Kidney epithelial cell (primary cell): ENCODE data around the gene UBE3D. TPM values are rescaled to one million over a fixed set of nuclear protein-coding genes. Genes with fewer than 3 reads are reported as not detected.

Experiments
- DNase-seq: peaks from one replicate; pipeline ENCODE4 v3.0.0-alpha.2; 2010; ENCODE audit warnings: low read depth
- H3K27me3 ChIP-seq: 2 replicates; pipeline ENCODE4 v1.6.0; 2011; ENCODE audit warnings: low read length; ENCODE audit not compliant: control insufficient read depth, insufficient read depth
- H3K36me3 ChIP-seq: 2 replicates; pipeline ENCODE4 v1.5.1; 2011; ENCODE audit warnings: low read length; ENCODE audit not compliant: control insufficient read depth, insufficient read depth
- H3K4me3 ChIP-seq: 2 replicates; pipeline ENCODE4 v1.5.1; 2011; ENCODE audit warnings: low read depth, mild to moderate bottlenecking, control low read depth, low read length
- total RNA-seq: library from RNA; depleted of rRNA; stranded (reverse); fragments of >200 nt; gene quantifications from 2 replicates; pipeline ENCODE4 v1.2.3, GENCODE V29; 2015
- TF ChIP-seq, protein P1 (sequence below): IDR thresholded peaks from 2 replicates; pipeline ENCODE4 v1.5.1; 2011; ENCODE audit warnings: mild to moderate bottlenecking, moderate library complexity, low read length, control low read depth, inconsistent platforms; ENCODE audit not compliant: insufficient read depth, poor library complexity, severe bottlenecking

Gene UBE3D
- total RNA-seq, 1 donor from 2014 or later: 11.6 TPM

DNA sequence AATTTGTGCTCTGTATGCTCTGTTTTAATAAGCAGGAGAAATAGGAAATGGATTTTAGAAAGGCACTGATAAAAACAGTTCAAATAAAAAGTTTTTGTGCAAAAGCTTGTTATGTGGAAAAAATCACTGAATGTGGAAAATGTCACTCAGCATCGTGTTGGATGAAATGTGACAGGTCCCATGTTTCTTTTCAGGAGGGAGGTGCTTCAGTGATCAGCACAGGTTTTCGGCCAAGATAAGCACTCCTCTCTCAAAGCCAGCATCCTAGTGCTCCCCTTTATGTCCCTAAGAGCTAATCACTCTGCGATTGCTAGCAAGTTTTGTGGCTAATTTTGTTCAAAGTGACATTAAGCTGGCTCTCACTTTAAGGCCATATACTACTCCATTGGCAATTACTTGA lies 12.0 kb downstream of the UBE3D start:
- Histone ChIP-seq H3K36me3 (no peaks in the 10 kb centered on the region), H3K27me3 (no peaks in the 10 kb centered on the region), H3K4me3 (no peak overlapping the region)
- TF ChIP-seq, protein P1, sequence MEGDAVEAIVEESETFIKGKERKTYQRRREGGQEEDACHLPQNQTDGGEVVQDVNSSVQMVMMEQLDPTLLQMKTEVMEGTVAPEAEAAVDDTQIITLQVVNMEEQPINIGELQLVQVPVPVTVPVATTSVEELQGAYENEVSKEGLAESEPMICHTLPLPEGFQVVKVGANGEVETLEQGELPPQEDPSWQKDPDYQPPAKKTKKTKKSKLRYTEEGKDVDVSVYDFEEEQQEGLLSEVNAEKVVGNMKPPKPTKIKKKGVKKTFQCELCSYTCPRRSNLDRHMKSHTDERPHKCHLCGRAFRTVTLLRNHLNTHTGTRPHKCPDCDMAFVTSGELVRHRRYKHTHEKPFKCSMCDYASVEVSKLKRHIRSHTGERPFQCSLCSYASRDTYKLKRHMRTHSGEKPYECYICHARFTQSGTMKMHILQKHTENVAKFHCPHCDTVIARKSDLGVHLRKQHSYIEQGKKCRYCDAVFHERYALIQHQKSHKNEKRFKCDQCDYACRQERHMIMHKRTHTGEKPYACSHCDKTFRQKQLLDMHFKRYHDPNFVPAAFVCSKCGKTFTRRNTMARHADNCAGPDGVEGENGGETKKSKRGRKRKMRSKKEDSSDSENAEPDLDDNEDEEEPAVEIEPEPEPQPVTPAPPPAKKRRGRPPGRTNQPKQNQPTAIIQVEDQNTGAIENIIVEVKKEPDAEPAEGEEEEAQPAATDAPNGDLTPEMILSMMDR: no peak
- no peak for DNase-seq

DNA sequence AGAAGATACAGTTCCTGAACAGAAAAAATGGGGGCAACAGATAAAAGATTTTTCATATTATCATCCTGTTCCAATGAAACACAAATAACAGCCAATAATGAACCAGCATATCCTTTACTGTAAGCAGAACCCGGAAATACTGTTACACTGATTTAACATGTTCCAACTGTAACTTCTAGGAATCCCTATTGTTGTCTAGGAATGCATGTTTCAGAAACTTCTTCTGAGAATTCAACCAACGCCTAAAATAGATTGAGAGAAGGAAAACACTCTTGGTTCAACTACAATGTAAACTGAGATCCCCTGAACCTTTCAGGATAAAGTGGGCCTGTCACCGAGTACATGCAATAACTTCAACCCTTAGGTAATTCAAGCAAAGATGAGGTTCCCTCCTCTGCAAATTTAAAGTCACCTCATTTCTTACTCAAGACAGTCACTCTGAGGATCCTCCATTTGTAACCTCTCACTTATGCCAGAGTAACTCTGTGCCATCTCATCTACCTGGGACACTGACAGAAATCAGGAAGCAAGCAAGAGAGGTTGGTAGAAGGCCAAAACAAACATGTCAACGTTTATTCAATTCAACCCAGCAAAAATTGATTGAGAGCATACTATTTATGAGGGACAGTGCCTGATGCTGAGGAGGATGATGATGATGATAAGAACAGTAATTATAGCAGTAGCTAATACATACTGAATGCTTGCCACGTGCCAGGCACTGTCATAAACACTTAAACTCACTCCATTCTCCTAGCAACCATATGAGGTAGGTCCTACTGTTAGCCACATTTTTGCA lies 14.1 kb downstream of the UBE3D start:
- Histone ChIP-seq H3K4me3 (no peak overlapping the region), H3K36me3 (no peaks in the 10 kb centered on the region), H3K27me3 (no peaks in the 10 kb centered on the region)
- TF ChIP-seq, protein P1: no peak
- no peak for DNase-seq

DNA sequence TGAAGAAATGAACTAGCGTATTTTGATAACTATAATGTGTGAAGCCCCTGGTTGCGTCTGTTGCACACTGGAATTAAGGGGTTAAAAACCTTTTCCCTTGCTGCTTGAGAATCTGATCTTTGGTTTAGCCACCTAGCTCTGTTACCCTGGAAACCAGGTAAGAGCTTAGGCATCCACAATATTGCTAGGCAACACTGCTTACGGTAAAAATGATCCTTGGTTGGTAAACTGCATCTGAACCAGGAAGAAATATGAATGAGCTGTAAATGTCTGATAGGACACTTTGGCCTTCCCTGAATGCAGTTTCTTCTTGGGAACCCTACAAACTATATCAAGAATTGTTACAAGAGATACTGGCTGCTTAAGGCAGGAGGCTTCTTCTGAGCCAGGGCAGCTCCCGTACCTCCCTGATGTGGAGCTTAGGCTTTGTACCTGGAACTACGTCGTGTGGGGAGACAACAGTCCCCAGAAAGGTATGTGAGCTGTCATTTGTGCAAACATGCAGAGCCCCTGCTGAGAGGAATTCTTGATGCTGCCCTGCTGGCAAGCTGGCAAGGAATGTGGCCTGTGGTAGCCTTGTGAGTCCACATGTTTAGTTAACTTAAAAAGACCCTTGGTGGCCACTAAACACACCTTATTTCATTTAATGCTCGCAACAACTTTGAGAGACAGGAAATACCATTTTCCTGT lies 18.4 kb downstream of the UBE3D start:
- TF ChIP-seq, protein P1: no peak
- DNase-seq: no peak
- Histone ChIP-seq H3K27me3 (no peaks in the 10 kb centered on the region), H3K36me3 (no peaks in the 10 kb centered on the region), H3K4me3 (no peak overlapping the region)

DNA sequence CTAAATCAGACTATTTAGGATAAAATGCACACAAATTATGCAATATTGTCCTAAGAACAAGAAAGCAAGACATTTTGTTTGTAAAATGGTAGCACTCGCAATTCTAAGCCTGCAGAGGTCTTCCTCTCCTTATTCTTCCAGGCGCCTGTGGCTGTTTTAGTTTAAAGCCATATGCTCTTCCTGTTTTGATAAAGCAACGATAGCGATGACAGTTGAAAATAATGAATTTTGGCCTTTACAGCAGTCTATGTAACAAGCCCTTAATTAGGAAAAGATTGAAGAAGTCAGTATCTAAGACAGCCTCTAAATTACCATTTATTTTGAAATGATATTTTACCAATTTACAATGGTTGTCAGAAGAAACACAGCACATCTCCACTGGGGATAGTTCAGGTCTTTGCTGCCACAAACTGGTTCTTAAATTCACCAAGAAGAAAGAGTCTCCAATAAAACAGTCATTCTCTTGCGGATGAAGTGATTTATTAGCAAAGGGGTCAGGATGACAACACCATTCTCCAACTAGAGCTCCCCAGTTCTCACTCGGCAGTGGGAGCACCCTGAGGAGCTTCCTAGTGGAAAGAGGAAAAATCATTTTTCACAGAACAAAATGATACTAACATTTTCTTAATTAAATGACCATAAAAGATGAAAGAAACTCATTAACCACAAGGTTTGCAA lies 21.4 kb downstream of the UBE3D start:
- TF ChIP-seq, protein P1: no peak
- H3K27me3 ChIP-seq: no peaks in the 10 kb centered on the region
- DNase-seq: no peak
- H3K36me3 ChIP-seq: no peaks in the 10 kb centered on the region
- H3K4me3 ChIP-seq: no peak overlapping the region

DNA sequence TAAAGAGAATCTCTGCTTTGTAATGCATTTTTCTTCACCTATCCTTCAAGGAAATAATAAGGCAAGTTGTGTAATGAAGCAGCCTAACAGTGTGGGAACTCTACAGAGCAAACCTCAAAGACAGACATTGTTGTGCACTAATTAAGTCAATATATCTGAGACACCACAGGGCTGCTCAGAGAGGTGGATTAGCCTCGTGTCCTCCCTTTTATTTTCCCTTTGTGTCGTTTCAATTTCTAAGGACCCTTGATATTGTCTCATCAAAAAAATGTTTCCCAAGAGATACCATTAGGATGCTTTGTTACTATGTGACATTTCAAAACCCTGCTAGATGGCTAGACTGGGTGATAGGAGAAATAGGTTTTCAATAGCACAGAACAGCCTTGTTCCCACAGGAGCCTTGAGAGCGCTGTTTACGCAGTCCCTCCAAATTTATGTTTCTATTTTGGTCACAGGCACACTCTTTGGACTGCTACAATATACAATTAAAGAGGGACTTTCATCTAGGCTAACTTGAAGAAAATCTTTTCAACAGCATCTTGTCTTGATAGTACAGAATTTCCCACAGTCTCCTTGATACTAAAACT lies 23.1 kb downstream of the UBE3D start:
- no peak overlapping the region for H3K4me3 ChIP-seq
- DNase-seq: no peak
- no peaks in the 10 kb centered on the region for H3K36me3 ChIP-seq
- no peaks in the 10 kb centered on the region for H3K27me3 ChIP-seq
- TF ChIP-seq, protein P1: no peak
